SK-N-MC (cell line): Measurements from ENCODE around the gene MYT1.

Experiments used
- DNase-seq: peaks from one replicate; pipeline ENCODE4 v3.0.0-alpha.2; 2011; ENCODE audit warnings: low read depth, low spot score
- H3K27ac ChIP-seq: fragments of 200-600 bp; sonication (generic); 2 replicates; pipeline ENCODE4 v1.5.1; 2016; ENCODE audit warnings: mixed run types
- H3K36me3 ChIP-seq: fragments of 200-600 bp; sonication (generic); 2 replicates; pipeline ENCODE4 v1.6.1; 2017; ENCODE audit warnings: antibody characterized with exemption, low read length, mixed read lengths; ENCODE audit not compliant: insufficient read depth
- H3K4me3 ChIP-seq: fragments of 200-600 bp; sonication (generic); 2 replicates; pipeline ENCODE4 v1.5.1; 2016
- H3K9ac ChIP-seq: fragments of 200-600 bp; sonication (generic); 2 replicates; pipeline ENCODE4 v1.8.0; 2017; ENCODE audit warnings: mixed run types, mixed read lengths; ENCODE audit not compliant: insufficient read length
- H3K9me3 ChIP-seq: fragments of 200-600 bp; sonication (generic); 2 replicates; pipeline ENCODE4 v1.6.1; 2017; ENCODE audit warnings: low read depth, mild to moderate bottlenecking, antibody characterized with exemption, low read length, moderate library complexity, mixed read lengths
- EZH2 ChIP-seq: fragments of 200-600 bp; sonication (generic); IDR thresholded peaks from one replicate; pipeline ENCODE4 v1.6.1; 2017; ENCODE audit warnings: antibody characterized with exemption
- FOXP2 ChIP-seq: optimal IDR thresholded peaks from 2 replicates; pipeline ENCODE3; 2011; ENCODE audit warnings: mild to moderate bottlenecking, moderate library complexity; ENCODE audit not compliant: insufficient read depth; ENCODE audit errors: extremely low read length, control extremely low read depth
- POLR2AphosphoS5 ChIP-seq: IDR thresholded peaks from 2 replicates; pipeline ENCODE4 v1.6.1; 2012; ENCODE audit warnings: mild to moderate bottlenecking, low read depth, low read length, borderline replicate concordance

MYT1 gene

DNA sequence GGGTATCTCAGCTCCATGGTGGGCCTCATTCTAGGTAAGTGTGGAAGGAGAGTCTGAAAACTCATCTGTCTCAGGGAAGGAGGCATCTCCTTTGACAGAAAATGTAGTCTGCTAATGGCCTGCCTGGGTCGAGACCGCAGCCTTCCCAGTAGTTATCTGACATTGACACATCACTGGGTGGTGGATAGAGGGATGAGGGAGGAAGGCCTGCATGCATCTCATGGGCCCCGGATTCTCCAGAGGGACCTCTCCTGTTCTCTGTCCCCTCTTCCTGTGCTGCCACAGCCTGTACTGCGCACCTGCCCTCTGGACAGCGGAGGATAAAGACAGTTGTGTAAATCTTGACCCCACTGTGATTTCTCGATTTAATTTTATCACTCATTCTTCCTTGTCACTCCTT lies 96.0 kb downstream of the MYT1 start:
- TF ChIP-seq EZH2 (no peak), POLR2AphosphoS5 (no peak), FOXP2 (no peak)
- H3K9me3 ChIP-seq = no peaks in the 10 kb centered on the region
- no peak overlapping the region for H3K4me3 ChIP-seq
- peak overlapping the region; percentile 96 for H3K27ac ChIP-seq
- no peak for DNase-seq
- H3K9ac ChIP-seq = no peak overlapping the region
- peaks cover under 1% of the 10 kb centered on the region; the same call in 1 of the 2 replicates for H3K36me3 ChIP-seq

DNA sequence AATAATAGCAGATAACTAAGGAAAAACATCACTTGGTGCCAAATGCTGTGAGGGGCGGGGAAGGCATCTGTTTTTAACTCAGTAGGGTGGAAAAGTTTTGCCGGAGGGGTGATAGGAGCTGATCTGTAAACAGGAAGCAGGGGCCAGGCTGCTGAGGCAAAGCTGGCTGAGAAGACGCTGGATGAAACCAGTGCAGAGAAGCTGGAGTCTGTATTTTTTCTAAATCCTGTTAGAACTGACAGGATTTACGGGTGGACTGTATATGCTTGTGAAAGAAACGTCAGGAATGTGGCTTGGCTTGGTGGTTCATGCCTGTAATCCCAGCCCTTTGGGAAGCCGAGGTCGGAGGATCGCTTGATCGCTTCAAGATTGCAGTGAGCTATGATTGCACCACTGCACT lies 96.9 kb downstream of the MYT1 start:
- H3K9me3 ChIP-seq = no peaks in the 10 kb centered on the region
- peaks cover 7% of the 10 kb centered on the region; the same call in 1 of the 2 replicates for H3K36me3 ChIP-seq
- peak overlapping the region; percentile 58 for H3K9ac ChIP-seq
- peak overlapping the region; percentile 96 for H3K27ac ChIP-seq
- no peak for TF ChIP-seq EZH2
- TF ChIP-seq FOXP2 = peak; percentile 100
- peak; percentile 88 for DNase-seq
- H3K4me3 ChIP-seq = peak overlapping the region; percentile 73

DNA sequence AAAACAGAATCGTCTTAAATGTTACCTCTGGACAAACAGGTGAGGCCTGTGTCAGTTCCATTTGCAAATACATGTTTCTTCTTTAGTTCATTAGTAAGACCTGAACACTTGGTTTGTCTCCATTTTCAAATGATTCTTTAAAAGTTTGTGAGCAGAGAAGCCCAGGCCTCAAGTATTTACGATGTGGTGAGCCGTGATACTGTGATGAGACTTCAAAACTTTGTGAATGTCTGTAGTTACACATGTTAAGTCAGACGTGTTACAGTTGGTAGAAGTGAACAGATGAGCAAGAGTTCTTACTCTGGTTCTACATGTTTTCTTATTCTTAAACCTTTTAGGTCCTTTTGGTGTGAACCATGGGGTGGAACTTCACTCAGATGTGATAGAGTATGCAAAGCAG lies 99.8 kb downstream of the MYT1 start:
- Histone ChIP-seq H3K9me3 (no peaks in the 10 kb centered on the region), H3K9ac (no peak overlapping the region), H3K36me3 (peaks cover 13% of the 10 kb centered on the region; the same call in 1 of the 2 replicates), H3K27ac (peak overlapping the region; percentile 2), H3K4me3 (peak overlapping the region; percentile 9; the same call in 1 of the 2 replicates)
- no peak for TF ChIP-seq EZH2
- no peak for TF ChIP-seq POLR2AphosphoS5
- no peak for TF ChIP-seq FOXP2
- DNase-seq = no peak

GRCh38 chr20:64265201-64265600 lies 100.9 kb downstream of the MYT1 start:
- TF ChIP-seq FOXP2 (no peak), POLR2AphosphoS5 (no peak), EZH2 (no peak)
- Histone ChIP-seq H3K9ac (no peak overlapping the region), H3K9me3 (no peaks in the 10 kb centered on the region), H3K4me3 (no peak overlapping the region), H3K27ac (no peak overlapping the region), H3K36me3 (peaks cover 13% of the 10 kb centered on the region; the same call in 1 of the 2 replicates)
- DNase-seq = no peak

- Histone ChIP-seq H3K4me3 (no peak overlapping the region), H3K9ac (no peak overlapping the region), H3K27ac (no peak overlapping the region), H3K36me3 (peaks cover 13% of the 10 kb centered on the region; the same call in 1 of the 2 replicates), H3K9me3 (no peaks in the 10 kb centered on the region)
- no peak for TF ChIP-seq FOXP2
- no peak for TF ChIP-seq POLR2AphosphoS5
- TF ChIP-seq EZH2 = no peak
- DNase-seq = no peak
Observed at GRCh38 chr20:64266988-64267387, 102.7 kb downstream of the MYT1 start.

DNA sequence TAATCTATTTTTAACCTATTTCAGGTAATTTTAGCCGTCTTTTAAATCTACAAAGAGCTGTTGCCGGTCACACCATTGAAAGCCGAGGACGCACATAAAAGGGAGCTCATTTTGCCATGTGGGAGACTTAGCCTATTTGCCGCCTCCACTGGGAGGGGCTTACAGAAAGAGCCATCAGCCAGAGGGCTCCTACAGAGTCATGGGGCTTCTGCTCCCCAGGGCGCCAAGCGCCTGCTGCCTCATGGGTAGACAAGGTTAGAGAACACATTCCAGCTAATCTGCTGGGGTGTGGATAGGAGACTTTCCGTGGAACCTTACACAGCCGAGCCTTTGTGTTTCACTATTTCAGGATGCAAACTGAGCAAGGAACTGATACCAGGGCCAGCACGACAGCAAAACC lies 103.9 kb downstream of the MYT1 start:
- Histone ChIP-seq H3K4me3 (no peak overlapping the region), H3K9me3 (no peaks in the 10 kb centered on the region), H3K27ac (peak overlapping the region; percentile 45; the same call in 1 of the 2 replicates), H3K9ac (no peak overlapping the region), H3K36me3 (peaks cover 14% of the 10 kb centered on the region; the same call in 1 of the 2 replicates)
- TF ChIP-seq POLR2AphosphoS5 (no peak), EZH2 (no peak), FOXP2 (no peak)
- no peak for DNase-seq

DNA sequence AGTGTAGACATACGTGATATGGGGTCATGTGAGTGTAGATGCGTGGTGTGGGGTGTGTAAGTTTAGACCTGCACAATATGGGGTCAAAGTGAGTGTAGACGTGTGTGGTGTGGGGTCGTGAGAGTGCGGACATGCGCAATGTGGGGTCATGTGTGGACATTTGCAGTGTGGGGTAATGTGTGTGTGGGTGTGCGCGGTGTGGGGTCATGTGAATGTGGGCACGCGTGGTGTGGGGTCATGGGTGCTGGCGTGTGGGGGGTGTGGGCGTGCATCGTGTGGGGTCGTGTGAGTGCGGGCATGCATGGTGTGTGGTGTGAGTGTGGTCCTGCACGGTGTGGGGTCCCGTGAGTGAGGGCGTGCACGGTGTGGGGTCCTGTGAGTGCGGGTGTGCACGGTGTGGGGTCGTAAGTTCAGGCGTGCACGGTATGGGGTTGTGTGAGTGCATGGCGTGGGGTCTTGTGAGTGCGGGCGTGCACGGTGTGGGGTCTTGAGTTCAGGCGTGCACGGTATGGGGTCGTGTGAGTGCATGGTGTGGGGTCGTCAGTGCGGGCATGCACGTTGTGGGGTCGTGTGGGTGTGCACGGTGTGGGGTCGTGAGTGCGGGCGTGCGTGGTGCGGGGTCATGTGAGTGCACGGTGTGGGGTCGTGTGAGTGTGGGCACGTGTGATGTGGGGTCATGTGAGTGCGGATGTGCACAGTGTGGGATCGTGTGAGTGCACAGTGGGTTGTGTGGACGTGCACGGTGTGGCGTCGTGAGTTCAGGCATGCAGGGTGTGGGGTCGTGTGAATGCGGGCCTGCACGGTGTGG lies 105.6 kb downstream of the MYT1 start:
- DNase-seq = no peak
- H3K27ac ChIP-seq = no peak overlapping the region

DNA sequence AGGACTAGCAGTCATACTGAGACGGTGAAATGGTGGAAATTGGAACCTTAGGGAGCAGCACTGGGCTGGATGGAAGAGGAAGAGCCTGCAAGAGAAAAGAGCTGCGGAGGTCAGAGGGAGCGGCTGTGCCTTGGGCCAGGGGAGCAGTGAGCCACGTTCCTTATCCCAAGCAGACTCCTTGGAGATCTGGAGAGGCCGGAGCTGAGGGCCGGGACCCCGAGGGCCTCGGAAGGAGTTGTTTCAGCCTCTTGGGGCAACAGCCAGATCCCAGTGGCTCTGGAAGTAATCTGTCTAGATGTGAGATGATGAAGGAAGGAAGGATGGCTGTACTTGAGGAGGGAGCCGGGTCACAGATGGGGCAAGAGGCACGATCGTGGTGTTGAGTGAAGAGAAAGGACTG lies 107.4 kb downstream of the MYT1 start:
- TF ChIP-seq EZH2 = no peak
- no peak overlapping the region for H3K9ac ChIP-seq
- DNase-seq = no peak
- H3K9me3 ChIP-seq = no peaks in the 10 kb centered on the region
- H3K4me3 ChIP-seq = no peak overlapping the region
- no peak overlapping the region for H3K27ac ChIP-seq
- peaks cover 19% of the 10 kb centered on the region for H3K36me3 ChIP-seq

More for the DNA sequence above, 105.6 kb downstream of the MYT1 start:
- Histone ChIP-seq H3K9me3 (no peaks in the 10 kb centered on the region), H3K36me3 (peaks cover 26% of the 10 kb centered on the region), H3K9ac (no peak overlapping the region), H3K4me3 (no peak overlapping the region)
- TF ChIP-seq FOXP2 (no peak), POLR2AphosphoS5 (no peak), EZH2 (no peak)

DNA sequence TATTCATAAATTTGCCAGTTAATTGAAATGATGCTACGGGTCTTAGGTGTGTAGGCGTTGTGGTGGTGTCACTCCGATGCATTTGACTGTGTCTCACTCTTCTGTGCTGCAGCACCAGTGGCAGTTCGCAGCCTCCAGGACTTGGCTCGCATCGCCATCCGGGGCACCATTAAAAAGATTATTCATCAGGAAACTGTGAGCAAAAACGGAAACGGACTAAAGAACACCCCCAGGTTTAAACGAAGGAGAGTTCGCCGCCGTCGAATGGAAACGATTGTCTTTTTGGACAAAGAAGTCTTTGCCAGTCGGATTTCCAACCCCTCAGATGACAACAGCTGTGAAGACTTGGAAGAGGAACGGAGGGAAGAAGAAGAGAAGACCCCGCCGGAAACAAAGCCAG lies 108.9 kb downstream of the MYT1 start:
- no peak overlapping the region for H3K9ac ChIP-seq
- TF ChIP-seq POLR2AphosphoS5 (no peak), FOXP2 (no peak), EZH2 (no peak)
- H3K36me3 ChIP-seq = peaks cover 18% of the 10 kb centered on the region
- no peak overlapping the region for H3K27ac ChIP-seq
- no peak overlapping the region for H3K4me3 ChIP-seq
- no peak for DNase-seq
- H3K9me3 ChIP-seq = no peaks in the 10 kb centered on the region
